Measurements from ENCODE around the gene DRAM1.
"Not testable (repeated sequence)": the region's sequence is repeated elsewhere in the genome, so short reads cannot be mapped to it uniquely, and the experiment has no call there.

Gene DRAM1, protein sequence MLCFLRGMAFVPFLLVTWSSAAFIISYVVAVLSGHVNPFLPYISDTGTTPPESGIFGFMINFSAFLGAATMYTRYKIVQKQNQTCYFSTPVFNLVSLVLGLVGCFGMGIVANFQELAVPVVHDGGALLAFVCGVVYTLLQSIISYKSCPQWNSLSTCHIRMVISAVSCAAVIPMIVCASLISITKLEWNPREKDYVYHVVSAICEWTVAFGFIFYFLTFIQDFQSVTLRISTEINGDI

DNA sequence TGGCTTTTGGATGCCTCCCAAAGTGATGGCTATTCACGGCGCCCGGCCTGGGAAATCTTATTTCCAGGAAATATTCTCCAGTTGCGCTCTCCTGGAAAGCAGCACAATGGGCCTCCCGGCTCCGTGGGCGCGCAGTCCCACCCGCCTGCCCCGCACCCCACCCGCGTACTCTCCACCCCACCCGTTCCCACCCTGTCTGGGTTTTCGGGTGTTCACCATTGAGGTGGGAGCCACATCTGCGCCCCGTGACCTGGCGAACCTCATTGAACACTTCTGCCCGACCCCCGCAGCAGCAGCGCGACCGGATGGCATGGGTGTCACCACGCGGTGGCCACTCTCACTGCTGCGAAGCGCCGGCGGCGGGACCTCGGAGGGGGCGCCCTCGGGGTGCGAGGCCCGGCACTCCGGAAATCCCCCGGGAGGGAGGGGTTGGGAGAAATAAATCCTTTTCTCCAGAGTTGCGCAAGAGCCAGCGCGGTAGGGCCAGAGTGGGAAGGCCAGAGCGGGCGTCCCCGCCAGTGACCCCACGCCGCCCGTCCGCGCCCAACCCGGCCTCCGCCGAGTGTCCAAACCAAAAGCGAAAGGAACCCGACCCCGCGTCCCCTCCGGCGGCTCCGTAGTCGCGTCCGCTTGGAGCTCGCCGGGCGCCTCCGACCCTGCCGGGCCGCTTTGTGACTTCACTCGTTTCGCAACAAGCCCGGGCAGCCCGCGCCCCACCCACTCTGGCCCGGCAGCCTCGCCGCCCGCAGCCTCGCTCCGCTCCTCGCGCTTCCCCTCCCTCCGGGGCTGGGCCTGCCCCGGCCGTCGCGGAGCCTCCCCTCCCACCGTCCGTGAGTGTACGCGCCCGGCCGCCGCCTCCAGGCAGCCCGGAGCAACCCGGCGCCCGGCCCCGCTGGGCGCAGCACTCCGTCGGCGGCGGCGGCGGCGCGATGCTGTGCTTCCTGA is at the start of gene DRAM1:
Gene DRAM1, plus strand, starts transcription at position 720 of the 945 bp plus-strand sequence. Its CDS starts 210 bp downstream, at position 930.
- DNase-seq (ENCODE audit: low read depth in 2 of 2): peak; percentile 54 to 78

GRCh38 chr12:101828463-101829196 is 48.8 kb upstream of the DRAM1 start:
- no peak for DNase-seq (ENCODE audit: low read depth in 2 of 2)

GRCh38 chr12:101829639-101830366 is 47.6 kb upstream of the DRAM1 start:
- DNase-seq (ENCODE audit: low read depth in 2 of 2): no peak

DNA sequence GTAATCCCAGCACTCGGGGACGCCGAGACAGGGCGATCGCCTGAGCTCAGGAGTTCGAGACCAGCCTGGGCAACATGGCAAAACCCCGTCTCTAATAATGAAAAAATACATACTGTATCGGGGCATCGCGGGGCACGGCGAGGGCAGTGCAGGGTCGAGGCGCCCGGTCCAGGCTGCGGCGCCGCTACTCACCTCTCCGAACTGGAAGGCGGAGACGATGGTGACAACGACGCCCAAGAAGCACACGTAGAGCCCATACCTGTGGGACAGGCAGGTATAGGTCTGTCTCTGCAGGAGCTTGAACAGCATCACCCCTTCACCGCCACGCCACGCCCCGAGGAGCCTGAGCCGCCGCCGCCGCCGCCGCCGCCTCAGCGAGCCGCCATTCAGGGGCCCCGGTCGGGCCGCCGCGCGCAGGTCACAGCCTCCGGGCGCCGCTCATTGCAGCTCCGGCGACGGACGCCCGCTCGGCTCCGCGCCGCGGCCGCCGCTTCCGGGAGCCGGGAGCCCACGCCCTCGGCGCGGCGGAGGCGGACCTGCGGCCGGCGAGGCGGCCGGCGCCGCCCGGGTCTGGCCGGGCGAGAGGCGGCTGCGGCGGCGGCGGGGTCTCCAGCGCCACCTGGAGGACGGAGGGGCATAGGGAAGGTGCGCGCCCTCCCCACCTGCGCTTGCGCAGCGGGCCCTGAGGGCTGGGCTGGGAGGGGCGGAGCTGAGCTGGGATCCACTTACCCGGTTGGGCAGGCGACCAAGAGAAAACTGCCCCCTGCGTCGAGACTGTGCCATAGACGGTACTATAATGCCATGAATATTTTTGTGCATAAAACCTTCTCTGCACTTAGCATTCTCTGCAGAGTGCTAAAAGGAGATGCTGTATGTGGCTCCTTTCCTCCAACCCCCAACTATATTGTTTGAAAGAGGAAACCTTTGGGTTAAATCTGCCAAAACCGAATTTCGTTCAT is 46.7 kb upstream of the DRAM1 start, which contains the start of gene GNPTAB:
Gene GNPTAB, minus strand, starts transcription at position 593 of the 959 bp plus-strand sequence. Its CDS starts 284 bp downstream, at position 309.
- DNase-seq (ENCODE audit: low read depth in 2 of 2): peak; percentile 91 to 92

GRCh38 chr12:101832030-101832429 is 45.4 kb upstream of the DRAM1 start:
- DNase-seq (ENCODE audit: low read depth in 2 of 2): no peak

- no peak for DNase-seq (ENCODE audit: low read depth in 2 of 2)
Observed at GRCh38 chr12:101838628-101839323, 38.6 kb upstream of the DRAM1 start.

GRCh38 chr12:101839324-101840283 is 37.8 kb upstream of the DRAM1 start:
- DNase-seq (ENCODE audit: low read depth in 2 of 2): peak; percentile 41 to 60

DNA sequence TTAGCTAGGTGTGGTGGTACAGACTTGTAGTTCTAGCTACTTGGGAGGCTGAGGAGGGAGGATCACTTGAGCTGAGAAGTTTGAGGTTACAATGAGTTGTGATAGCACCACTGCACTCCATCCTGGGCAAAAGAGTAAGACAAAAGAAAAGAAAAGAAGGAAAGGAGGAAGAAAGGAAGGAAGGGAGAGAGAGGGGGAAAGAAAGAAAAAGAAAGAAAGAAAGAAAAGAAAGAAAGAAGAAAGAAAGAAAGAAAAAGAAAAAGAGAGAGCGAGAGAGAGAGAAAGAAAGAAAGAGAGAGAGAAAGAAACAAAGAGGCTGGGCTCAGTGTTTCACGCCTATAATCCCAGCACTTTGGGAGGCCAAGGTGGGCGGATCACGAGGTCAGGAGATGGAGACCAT is 36.3 kb upstream of the DRAM1 start:
- no peak for DNase-seq (ENCODE audit: low read depth in 2 of 2)

GRCh38 chr12:101845137-101845711 is 32.2 kb upstream of the DRAM1 start:
- DNase-seq (ENCODE audit: low read depth in 2 of 2): no peak

DNA sequence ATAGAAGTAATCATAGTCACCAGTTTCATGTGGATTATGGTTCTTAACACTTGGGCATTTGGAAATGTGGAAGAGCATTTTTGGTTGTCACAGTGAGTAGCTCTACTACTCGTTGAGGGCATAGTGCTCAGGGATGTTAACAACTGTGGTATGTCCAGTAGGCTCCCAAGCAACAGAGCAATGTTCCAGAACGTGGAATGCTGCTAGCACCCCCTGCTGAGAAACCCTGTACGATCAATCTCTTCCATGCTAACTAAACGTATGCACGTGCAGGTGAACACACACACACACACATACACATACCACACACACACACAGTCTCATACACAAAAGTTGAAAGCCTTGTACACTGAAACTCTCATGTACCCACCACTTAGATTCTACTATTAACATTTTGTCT is 30.1 kb upstream of the DRAM1 start:
- no peak for DNase-seq (ENCODE audit: low read depth in 2 of 2)

DNA sequence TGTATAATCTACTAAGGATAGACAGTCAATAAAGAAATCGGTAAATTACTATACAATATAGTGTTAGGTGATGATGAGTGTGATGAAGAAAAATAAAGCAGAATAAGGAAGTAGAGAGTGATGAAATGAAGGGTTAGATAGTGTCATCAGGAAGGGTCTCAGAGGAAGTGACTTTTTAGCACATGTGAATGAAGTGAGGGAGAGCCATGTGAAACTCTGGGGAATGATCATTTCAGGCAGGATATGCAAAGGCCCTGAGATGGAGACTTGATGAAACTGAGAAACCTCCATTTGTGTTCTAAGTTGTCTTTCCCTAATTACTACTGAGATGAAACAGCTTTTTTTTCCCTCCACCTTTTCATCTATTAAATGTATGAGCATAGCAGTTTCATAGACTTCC is 27.2 kb upstream of the DRAM1 start:
- no peak for DNase-seq (ENCODE audit: low read depth in 2 of 2)

- DNase-seq (ENCODE audit: low read depth in 2 of 2): no peak
Observed at GRCh38 chr12:101852998-101853397, 24.4 kb upstream of the DRAM1 start.

DNA sequence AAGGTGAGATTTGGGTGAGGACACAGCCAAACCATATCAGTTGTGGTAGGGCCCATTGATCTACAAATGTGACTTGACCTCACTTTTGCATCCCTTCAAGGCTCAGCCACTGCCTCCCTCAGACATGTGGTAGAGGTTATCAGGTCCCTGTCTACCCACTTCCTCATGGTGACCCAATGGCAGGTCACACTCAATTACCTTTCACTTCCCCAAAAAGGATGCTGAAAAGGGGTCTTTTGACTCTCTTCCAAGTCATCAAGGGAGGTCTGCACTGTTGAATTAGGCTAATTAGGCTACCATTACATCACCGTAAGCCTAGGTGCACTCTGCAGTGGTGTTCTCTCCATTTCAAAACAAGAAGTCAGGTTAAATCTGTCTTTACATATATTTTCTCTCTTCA is 22.6 kb upstream of the DRAM1 start:
- no peak for DNase-seq (ENCODE audit: low read depth in 2 of 2)

DNA sequence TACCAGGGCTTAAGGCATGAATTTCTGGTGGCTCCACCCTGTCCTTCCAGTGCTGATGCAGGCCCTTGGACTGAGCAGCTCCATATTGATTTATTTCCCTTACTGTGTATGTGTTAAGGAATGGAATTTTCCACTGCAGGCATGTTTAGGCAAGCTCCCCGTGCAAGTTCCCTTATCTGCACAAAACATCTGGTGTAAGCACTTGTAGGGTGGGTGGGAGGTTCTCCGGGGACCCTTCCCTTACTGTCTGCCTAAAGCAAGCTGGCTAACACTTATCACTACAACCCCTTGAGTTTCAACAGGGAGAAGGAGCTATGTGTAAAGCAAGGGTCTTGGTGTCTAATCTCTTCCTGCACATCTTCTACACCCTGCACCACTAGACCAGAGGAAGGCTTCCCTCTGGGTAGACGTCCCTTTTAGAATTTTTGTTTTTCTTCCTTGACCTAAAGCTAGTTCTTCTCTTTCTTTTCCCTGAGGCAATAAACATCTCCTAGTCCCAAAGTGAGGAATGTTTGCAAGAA is 22.0 kb upstream of the DRAM1 start:
- no peak for DNase-seq (ENCODE audit: low read depth in 2 of 2)

DNA sequence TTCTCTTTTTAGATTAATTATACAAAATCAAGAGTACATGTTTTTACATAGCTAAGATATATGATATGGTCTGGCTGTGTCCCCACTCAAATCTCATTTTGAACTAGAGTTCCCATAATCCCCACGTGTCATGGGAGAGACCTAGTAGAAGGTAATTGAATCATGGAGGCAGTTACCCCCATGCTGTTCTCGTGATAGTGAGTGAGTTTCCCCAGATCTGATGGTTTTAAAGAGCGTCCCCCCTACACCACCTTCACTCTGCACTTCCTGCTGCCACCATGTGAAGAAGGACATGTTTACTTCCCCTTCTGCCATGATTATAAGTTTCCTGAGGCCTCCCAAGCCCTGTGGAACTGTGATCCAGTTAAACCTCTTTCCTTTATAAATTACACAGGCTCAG is 21.4 kb upstream of the DRAM1 start:
- no peak for DNase-seq (ENCODE audit: low read depth in 2 of 2)

- DNase-seq (ENCODE audit: low read depth in 2 of 2): not testable (repeated sequence)
Observed at GRCh38 chr12:101856614-101857013, 20.8 kb upstream of the DRAM1 start.

GRCh38 chr12:101857043-101857558 is 20.3 kb upstream of the DRAM1 start:
- no peak for DNase-seq (ENCODE audit: low read depth in 2 of 2)

DNA sequence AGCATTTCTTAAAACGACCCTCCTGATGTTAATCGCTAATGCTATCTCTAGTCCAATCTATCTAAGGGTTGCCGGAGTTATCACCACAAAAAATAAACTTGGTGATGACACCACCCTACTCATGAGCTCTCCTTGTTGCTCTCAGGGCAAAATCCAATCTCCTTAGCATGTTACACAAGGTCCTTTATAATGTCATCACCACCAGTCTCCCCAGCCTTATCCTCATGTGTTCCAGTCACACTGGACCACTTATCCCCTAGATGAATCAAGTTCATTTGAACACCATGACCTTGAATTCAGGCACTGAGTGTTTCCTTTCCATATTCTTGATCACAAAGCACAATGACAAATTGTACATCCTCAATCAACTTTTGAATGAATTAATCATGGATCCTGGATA is 19.0 kb upstream of the DRAM1 start:
- no peak for DNase-seq (ENCODE audit: low read depth in 2 of 2)
